ENCODE results near the gene AFAP1. TPM values are rescaled to one million over a fixed set of nuclear protein-coding genes. Genes with fewer than 3 reads are reported as not detected.

The AFAP1 gene
- polyA plus RNA-seq, 3 donors = not detected

GRCh38 chr4:7932287-7932686 lies 7.4 kb downstream of the AFAP1 start:
- Histone ChIP-seq H3K9ac (ENCODE audit: insufficient read depth, low read length, poor library complexity, severe bottlenecking) (no peak overlapping the region), H3K27ac (ENCODE audit: low read depth in 1 of 2, low read length in 2 of 2) (no peak overlapping the region), H3K4me1 (ENCODE audit: control insufficient read depth in 1 of 2, insufficient read depth in 2 of 2, low read length in 2 of 2) (peaks cover 0 to 14% of the 10 kb centered on the region in 2 donors), H3K4me3 (replicated peaks in 1 of 3; ENCODE audit: low read depth in 2 of 3, low read length in 3 of 3) (no peak overlapping the region), H3K36me3 (replicated peaks in 1 of 2; ENCODE audit: control insufficient read depth in 1 of 2, insufficient read depth in 2 of 2, low read length in 2 of 2) (no peaks in the 10 kb centered on the region), H4K20me1 (ENCODE audit: insufficient read depth, low read length) (no peaks in the 10 kb centered on the region), H3K27me3 (ENCODE audit: control insufficient read depth in 2 of 2, insufficient read depth in 2 of 2, low read length in 2 of 2) (peaks cover 2 to 11% of the 10 kb centered on the region in 2 donors), H3K9me3 (replicated peaks in 1 of 2; ENCODE audit: control insufficient read depth in 1 of 2, insufficient read depth in 1 of 2, low read length in 2 of 2) (no peaks in the 10 kb centered on the region), H3K4me2 (replicated peaks; ENCODE audit: extremely low read depth, low read length, poor library complexity, severe bottlenecking) (no peak overlapping the region), H2AFZ (ENCODE audit: insufficient read depth, low read depth, low read length, poor library complexity, severe bottlenecking) (no peak overlapping the region), H3K79me2 (ENCODE audit: insufficient read depth, low read length) (no peaks in the 10 kb centered on the region)
- Mint-ChIP-seq H3K27me3 (ENCODE audit: low read depth in 3 of 3) (peaks cover 28 to 47% (median 33%) of the 10 kb centered on the region in 3 donors), H3K4me1 (peaks cover 18% of the 10 kb centered on the region), H3K27ac (no peak overlapping the region), H3K36me3 (no peaks in the 10 kb centered on the region), H3K9me3 (peaks cover 0 to 5% (median 2%) of the 10 kb centered on the region in 7 donors), H3K4me3 (no peak overlapping the region)
- no peak for TF ChIP-seq CTCF (IDR thresholded peaks at IDR 0.05)
- no CpG with 5 or more reads among the region's 1 CpG for WGBS (ENCODE audit: insufficient coverage)
- intact Hi-C loops (cut with micrococcal nuclease) = no loop called here
- no peak for DNase-seq

GRCh38 chr4:7929118-7929951 lies 10.3 kb downstream of the AFAP1 start:
- WGBS (ENCODE audit: insufficient coverage) = 27% methylated on average over 3 of the region's 7 CpGs
- Mint-ChIP-seq H3K36me3 (no peaks in the 10 kb centered on the region), H3K9me3 (peaks cover 0 to 10% (median 0%) of the 10 kb centered on the region in 7 donors), H3K27ac (no peak overlapping the region), H3K4me1 (peaks cover 4% of the 10 kb centered on the region), H3K27me3 (ENCODE audit: low read depth in 3 of 3) (peaks cover 21 to 31% (median 22%) of the 10 kb centered on the region in 3 donors), H3K4me3 (no peak overlapping the region)
- Histone ChIP-seq H2AFZ (ENCODE audit: insufficient read depth, low read depth, low read length, poor library complexity, severe bottlenecking) (no peak overlapping the region), H3K27me3 (ENCODE audit: control insufficient read depth in 2 of 2, insufficient read depth in 2 of 2, low read length in 2 of 2) (no peaks in the 10 kb centered on the region), H3K79me2 (ENCODE audit: insufficient read depth, low read length) (no peaks in the 10 kb centered on the region), H3K4me1 (ENCODE audit: control insufficient read depth in 1 of 2, insufficient read depth in 2 of 2, low read length in 2 of 2) (no peaks in the 10 kb centered on the region), H4K20me1 (ENCODE audit: insufficient read depth, low read length) (no peaks in the 10 kb centered on the region), H3K4me2 (replicated peaks; ENCODE audit: extremely low read depth, low read length, poor library complexity, severe bottlenecking) (no peak overlapping the region), H3K4me3 (replicated peaks in 1 of 3; ENCODE audit: low read depth in 2 of 3, low read length in 3 of 3) (no peak overlapping the region), H3K36me3 (replicated peaks in 1 of 2; ENCODE audit: control insufficient read depth in 1 of 2, insufficient read depth in 2 of 2, low read length in 2 of 2) (no peaks in the 10 kb centered on the region), H3K9ac (ENCODE audit: insufficient read depth, low read length, poor library complexity, severe bottlenecking) (no peak overlapping the region), H3K27ac (ENCODE audit: low read depth in 1 of 2, low read length in 2 of 2) (no peak overlapping the region), H3K9me3 (replicated peaks in 1 of 2; ENCODE audit: control insufficient read depth in 1 of 2, insufficient read depth in 1 of 2, low read length in 2 of 2) (no peaks in the 10 kb centered on the region)
- DNase-seq = no peak
- intact Hi-C loops (cut with micrococcal nuclease) = no loop called here
- TF ChIP-seq CTCF (IDR thresholded peaks at IDR 0.05) = no peak
